GM18519 (cell line): ENCODE measurements around the gene ASXL1.
"Not testable (repeated sequence)": the region's sequence is repeated elsewhere in the genome, so short reads cannot be mapped to it uniquely, and the experiment has no call there.

Source experiments
- ATAC-seq: cut with Tn5 transposase; IDR thresholded peaks from one replicate; pipeline ENCODE4 v1.9.1; 2021; ENCODE audit warnings: mild to moderate bottlenecking, moderate library complexity; ENCODE audit not compliant: unreplicated experiment, low FRiP score

Gene ASXL1

DNA sequence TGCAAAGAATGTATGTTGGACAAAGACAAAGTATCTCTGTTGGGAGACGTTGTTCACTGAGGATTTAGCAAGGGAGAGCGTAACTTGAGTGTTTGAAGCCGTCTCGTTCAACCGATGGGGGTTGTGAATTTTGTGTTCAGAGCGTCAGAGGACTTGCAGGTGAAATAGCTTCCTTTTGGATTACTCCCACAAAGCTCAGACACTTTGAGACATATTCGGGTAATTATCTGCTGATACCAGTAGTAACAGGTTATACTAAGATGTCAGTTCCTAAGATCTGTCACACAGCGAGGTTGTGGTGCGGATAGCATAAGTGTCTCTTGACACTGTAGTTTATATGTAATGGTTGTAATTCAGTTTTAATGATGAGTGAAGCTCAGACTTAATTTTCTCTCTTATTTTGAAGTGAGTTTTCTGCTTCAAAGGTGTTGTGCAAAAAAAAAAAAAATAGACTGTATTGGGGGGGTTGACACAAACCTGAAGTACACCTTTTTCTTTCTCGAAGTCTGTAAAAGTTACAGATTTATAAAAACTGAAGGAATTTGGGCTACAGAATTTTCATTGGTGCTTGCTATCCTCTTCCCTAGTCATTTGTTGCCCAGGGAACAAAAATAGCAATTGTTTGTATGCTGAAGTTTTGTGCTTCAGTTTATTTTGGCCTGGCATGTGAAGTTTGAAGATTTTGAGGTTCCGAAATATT lies 1.7 kb downstream of the ASXL1 start:
- no peak for ATAC-seq

DNA sequence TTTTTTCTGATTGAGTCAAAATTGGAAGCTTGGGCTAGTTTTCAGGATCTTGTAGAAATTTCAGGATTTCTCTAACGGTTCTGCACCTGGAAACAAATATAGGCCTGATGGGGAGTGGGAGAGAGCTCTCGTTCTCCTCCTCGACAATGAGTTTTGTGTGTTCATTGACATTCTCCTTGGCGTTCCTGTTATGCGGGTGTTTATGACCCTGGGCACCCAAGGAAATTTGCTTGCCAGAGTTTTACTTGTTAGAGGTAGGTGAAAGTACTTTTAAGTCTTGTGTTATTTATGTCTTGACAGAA lies 2.2 kb downstream of the ASXL1 start:
- ATAC-seq = no peak

DNA sequence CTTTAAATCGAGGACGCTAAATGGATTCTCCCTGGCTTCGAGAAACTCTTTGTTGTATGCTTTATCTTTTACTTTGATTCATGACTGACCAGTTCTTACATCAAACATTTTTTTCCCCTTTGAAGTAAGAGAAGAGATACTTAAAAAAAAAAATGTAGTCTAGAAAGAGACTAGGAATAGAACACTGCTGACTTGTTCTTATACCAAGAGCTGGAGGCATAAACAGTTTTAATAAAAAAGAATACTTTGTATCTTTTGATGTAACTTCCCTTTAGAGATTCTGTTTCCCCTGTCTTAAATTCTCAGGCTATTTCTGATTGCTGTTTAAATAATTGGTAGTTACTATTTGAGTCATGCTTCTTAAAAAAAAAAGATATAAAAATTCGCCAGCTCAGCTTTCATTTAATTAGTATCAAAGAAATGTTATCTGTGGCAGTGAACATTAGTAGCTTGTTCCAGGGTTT lies 4.8 kb downstream of the ASXL1 start:
- no peak for ATAC-seq

DNA sequence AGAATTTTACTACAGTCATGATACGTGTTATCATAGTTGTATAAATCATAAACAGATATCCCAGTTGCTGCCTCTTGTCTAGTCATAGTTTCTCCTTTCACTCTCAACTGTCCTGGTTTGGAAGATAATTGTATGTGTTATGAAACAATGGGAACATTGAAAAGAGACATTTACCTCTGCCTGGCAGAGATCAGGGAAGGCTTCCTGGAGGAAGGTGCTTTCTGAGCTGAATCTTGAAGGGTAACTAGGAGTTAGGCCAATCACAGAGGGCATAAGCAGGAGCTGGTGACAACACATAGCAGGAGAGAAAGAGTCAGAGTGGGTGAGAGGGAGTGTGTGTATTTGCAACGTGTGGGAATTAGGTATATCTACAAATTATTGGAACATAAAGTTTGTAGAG lies 5.4 kb downstream of the ASXL1 start:
- ATAC-seq = no peak

DNA sequence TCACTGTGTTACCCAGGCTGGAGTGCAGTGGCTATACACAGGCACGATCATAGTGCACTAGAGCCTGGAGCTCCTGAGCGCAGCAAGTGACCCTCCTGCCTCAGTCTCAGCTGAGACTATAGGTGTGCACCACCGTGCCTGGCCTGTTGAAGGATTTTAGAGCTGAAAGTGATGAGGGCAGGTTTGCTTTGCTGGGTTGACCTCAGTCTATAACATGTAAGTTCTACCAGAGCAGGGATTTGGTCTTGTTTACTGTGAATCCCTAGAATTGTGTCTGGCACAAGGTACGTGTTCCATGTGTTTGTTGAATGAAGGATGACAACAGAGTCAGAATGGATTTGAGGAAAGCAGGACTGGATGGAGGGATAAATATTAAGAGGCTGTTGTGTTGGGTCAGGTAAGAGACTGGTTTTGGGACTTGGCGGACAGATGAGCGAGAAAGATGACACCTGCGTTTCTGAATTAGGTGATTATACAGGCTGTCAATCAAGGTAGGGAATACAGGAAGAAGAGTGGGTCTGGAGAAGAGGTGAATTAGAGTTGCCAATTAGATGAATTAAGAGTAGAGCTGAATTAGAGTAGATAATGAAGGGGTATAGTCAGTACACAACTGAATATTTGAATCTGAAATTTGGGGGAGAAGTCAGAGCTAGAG lies 6.5 kb downstream of the ASXL1 start:
- ATAC-seq = no peak

DNA sequence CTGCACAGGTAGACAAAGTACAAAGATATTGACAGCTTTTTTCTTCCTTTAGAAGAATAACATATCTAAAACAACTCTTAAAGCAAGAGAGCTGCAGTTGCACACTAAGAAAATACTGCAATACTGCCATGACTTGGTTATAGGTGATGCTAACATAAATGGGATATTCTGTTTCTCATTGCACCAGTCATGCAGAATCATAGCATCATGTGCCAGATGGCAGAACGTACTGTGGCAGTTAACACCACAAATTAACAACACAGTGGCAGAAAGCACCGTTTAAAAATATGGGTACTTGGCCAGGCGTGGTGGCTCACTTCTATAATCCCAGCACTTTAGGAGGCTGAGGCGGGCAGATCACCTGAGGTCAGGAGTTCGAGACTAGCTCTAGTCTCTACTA lies 7.4 kb downstream of the ASXL1 start:
- no peak for ATAC-seq

DNA sequence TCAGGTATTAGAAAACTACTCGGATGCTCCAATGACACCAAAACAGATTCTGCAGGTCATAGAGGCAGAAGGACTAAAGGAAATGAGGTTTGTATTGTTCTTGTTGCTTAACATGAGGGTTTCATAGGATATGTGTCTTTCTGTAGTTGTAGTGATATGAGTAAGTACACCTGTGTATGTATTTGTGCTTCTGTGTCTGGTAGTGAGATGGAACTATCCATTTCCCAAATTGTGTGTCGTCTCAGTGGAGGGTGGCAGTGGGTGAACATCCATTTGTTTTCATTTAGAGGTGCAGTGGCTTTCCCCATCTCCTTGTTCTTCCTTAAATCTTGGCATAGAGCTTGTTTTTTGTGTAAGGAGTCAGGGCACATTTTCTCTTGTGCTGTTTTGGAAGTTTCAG lies 8.2 kb downstream of the ASXL1 start:
- ATAC-seq = no peak

DNA sequence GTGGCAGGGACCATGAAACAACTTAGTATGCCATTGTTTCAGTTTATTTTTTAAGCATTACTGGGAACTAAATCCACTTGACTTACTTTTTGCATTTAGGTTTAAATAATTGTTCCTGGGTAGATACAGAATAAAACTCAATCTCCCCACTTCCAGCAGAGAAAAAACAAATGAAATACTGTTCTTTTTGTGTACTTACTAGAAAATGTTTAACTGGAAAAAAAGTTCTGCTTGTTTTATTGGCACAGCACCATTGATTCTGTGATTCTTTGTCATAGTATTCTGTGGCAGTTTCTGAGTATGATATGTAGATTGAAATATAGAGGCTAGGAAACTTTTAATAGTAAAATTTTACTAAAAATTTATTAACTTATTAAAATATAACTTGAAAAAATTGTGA lies 10.2 kb downstream of the ASXL1 start:
- no peak for ATAC-seq

DNA sequence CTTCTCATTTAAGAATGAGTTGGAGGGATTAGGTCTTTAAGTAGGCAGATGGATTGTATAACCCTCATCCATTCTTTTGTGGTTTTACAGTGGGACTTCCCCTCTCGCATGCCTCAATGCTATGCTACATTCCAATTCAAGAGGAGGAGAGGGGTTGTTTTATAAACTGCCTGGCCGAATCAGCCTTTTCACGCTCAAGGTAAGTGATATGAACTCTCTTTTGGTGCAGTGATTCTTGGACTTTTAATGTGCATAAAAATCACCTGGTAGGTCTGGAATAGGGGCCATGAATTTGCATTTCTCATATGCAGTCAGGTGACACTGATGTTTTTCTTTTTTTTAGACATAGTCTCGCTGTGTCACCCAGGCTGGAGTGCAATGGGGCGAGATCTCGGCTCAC lies 10.8 kb downstream of the ASXL1 start:
- ATAC-seq = no peak

DNA sequence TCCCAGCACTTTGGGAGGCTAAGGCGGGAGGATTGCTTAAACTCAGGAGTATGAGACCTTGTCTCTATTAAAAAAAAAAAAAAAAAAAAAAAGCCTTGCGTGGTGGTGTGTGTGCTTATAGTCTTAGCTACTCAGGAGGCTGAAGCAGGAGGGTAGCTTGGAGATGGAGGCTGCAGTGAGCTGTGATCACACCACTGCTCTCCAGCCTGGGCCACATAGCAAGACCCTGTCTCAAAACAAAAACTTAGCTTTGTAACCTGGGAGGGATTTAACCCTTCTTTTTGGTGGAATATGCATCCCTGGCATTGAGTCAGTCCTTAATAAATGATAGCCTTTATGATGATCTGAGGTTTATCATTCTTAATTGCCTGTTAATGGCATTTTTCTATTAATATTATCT lies 12.8 kb downstream of the ASXL1 start:
- no peak for ATAC-seq

DNA sequence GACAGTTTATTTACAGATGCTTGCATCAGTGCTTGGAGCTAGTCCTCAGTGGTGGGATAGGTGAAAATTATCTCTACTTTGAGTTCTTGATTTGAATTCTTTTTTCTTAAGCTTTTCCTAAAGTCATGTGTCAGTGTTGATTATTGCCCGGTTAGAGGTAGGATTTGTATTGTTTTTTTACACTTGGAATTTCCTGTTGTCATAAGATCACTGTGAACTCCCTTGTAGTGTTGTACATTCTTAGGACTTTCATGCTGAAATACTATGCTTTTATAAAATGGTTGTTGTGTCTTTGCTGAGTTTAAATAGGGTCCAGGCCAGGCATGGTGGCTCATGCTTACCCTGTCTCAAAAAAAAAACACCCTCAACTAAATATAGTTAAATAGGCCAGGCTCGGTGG lies 20.3 kb downstream of the ASXL1 start:
- no peak for ATAC-seq

DNA sequence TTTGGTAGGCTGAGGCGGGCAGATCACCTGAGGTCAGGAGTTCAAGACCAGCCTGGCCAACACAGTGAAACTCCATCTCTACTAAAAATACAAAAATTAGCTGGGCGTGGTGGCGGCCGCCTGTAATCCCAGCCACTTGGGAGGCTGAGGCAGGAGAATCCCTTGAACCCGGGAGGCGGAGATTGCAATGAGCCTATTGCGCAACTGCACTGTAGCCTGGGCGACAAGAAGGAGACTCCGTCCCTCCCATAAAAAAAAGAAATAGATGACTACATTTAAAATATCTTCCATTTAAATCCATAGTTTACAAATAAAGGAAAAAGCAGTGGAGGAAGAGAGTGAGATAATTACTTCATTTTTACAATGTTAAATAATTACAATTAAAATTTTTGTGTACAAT lies 21.9 kb downstream of the ASXL1 start:
- not testable (repeated sequence) for ATAC-seq

DNA sequence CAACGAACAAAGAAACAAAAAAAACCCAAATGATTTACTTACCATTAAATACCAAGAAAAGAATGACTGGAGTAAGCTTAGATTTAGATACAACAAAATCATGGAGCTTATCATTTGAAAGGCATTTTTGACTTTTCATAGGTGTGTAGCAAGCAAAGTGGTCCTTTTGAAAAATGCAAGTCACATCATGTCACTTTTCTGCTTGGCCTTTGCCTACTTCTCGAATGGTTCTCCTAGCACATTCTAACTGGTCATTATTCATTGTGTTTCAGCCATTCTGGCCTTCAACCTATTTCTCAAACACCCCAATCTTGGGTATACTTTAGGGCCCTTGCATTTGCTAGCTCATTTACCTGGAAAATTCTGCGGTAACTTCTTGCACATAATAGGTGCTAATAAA lies 22.6 kb downstream of the ASXL1 start:
- no peak for ATAC-seq

DNA sequence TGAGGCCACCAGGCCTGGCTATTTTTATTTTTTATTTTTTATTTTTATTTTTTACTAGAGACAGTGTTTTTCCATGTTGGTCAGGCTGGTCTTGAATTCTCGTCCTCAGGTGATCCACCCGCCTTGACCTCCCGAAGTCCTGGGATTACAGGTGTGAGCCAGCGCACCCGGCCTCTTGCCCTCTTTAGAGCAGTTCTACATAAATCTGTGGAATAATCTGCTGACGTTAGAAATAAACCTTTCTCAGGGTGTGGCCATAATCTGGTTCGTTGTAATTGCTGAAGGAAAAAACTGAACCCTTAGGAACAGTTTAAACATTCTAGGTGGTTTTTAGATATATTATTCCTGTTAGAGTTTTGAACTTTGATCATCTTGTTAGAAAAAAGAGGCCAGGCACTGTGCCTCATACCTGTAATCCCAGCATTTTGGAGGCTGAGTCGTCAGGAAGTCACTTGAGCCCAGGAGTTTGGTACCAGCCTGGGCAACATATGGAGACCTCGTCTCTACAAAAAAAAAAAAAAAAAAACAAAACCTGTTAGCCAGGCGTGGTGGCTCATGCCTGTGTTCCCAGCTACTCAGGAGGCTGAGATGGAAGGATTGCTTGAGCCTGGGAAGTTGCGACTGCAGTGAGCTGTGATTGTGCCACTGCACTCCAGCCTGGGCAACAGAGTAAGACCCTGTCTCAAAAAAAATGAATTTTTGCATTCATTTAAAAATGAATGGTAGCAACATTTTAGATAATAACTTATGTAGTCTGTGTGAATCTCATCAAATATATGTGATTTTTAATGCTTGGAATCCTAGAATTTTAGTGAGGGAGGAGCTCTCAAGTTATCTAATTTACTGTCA lies 24.2 kb downstream of the ASXL1 start:
- ATAC-seq = no peak

DNA sequence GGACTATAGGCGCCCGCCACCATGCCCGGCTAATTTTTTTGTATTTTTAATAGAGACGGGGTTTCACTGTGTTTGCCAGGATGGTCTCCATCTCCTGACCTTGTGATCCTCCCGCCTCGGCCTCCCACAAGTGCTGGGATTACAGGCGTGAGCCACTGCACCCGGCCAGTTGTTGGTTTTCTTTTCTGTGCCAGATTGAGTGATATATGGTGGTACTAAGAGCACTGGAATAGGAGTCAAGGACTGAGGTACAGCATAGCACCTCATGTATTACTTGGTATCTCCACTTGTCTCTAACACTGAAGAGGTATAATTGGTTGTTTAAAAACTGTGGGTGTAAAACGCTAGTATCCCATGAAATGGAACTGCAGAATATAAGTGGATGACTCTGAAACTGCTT lies 25.3 kb downstream of the ASXL1 start:
- not testable (repeated sequence) for ATAC-seq

DNA sequence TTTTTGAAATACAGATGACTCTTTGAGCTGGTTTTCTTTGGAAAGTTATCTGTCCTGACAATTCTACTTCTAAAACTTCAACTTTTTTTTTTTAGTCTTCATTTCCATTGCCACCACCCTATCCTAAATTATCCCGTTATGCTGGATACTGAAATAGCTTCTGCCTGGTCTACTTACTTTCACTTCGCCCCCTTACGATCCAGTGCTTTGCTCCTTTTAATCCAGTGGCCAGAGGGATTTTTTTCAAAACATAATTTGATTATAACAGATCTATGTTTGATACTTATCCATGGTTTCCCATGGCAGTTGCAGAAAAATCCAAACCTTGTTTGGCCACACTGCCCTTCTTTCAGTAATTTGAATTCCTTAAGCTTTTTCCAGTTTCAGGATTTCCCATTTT lies 27.4 kb downstream of the ASXL1 start:
- ATAC-seq = no peak

DNA sequence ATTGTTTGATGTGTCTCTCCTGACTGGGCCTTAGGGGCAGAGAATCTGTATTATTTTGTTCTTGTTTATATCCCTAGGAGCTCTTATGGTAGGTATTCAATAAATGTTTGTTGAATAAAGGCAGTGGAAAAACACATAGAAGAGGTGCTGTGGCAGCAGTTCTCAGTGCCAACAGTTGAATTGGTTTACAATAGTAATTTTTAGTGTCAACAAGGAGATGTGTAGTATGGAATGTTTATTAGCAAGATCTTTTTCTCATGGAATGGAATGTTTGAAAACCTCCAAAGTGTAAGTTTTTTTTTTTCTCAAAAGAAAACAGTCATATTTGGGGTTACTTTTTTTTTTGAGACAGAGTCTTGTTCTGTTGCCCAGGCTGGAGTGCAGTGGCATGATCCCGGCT lies 28.0 kb downstream of the ASXL1 start:
- ATAC-seq = no peak

DNA sequence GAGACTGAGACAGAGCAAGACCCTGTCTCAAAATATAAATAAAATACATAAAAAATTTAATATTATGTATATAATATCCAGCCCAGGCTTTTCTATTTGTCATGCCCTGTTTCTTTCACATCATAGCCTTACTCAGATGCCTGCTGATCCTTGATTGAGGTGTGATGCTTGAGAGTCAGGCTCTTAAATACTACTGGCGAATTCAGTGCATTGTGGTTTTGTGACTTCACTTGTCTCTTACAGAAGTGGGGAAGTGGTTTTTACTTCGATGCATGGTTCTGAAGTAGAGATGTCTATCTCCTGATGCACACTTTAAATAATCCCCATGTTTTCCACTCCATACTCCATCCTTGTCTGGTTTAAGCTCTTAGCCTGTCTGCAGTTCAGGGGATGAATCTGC lies 29.1 kb downstream of the ASXL1 start:
- ATAC-seq = no peak

DNA sequence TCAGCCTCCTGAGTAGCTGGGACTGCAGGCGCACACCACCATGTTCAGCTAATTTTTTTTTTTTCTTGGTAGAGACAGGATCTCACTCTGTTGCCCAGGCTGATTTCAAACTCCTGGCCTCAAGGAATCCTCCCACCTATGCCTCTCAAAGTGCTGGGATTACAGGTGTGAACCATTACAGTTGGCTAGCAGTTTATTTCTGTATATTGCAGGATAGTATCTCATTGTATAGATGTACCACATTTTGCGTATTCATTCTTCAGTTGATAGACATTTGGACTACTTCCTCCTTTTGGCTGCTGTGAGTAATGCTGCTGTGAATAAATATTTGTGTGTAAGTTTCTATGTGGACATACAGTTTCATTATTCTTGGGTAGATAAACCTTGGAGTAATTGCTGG lies 32.9 kb downstream of the ASXL1 start:
- ATAC-seq = no peak

DNA sequence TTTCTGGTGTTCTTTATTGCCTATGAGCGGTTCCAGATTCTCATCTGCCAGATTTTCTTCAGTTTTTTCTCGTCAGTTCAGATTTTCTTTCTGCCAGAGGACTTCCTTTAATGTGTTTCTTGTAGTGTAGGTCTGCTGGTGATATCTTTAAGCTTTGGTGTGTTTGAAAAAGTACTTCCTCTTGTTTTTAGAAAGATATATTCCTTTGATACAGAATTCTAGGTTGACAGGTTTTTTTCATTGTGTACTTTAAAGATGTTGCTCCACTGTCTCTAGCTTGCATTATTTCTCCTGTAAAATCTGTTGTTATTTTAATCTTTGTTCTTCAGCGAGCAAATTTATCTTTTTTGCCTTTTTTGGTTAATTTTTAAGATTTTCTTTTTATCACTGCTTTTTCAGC lies 36.9 kb downstream of the ASXL1 start:
- ATAC-seq = no peak

DNA sequence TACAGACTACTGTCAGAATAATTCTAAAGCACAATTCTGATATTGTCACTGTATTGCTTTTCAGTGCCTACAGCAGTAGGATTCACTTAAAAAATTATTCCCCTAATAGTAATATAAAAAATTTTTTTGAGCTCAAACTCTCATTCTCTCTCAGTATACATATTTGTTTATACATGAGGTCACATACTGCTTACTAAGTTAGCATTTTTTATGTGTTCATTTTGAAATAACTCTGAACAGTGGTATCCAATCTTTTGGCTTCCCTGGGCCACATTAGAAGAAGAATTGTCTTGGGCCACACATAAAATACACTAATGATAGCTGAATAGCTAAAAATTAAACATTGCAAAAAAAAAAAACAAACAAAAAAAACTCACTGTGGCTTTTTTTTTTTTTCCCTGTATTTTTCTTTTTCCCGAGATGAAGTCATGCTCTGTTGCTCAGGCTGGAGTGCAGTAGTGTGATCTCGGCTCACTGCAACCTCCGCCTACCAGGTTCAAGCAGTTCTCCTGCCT lies 38.6 kb downstream of the ASXL1 start:
- no peak for ATAC-seq
